Colonic mucosa (tissue), 4 donors: Measurements from ENCODE around the gene NRXN2. TPM values are rescaled to one million over a fixed set of nuclear protein-coding genes. Genes with fewer than 3 reads are reported as not detected.

Source experiments
- DNase-seq: peaks from one replicate; pipeline ENCODE4 v3.0.0-alpha.2; 2020
- H3K27ac ChIP-seq: fragments of 200-600 bp; one replicate; pipeline ENCODE4 v1.8.0; 2021
- H3K27me3 ChIP-seq: fragments of 200-600 bp; one replicate; pipeline ENCODE4 v1.8.0; 2021
- H3K36me3 ChIP-seq: fragments of 200-600 bp; one replicate; pipeline ENCODE4 v1.8.0; 2021
- H3K4me1 ChIP-seq: fragments of 200-600 bp; one replicate; pipeline ENCODE4 v1.8.0; 2021; ENCODE audit warnings: mild to moderate bottlenecking
- H3K4me3 ChIP-seq: fragments of 200-600 bp; one replicate; pipeline ENCODE4 v1.8.0; 2021
- H3K9ac ChIP-seq, 2 donors: one replicate each; pipeline ENCODE4 v1.7.0; 2013; ENCODE audit warnings: control low read depth in 2 of 2, low read depth in 2 of 2, low read length in 2 of 2
- H3K9me3 ChIP-seq: fragments of 200-600 bp; one replicate; pipeline ENCODE4 v1.8.0; 2021
- CTCF ChIP-seq: fragments of 200-600 bp; IDR thresholded peaks from one replicate; pipeline ENCODE4 v1.8.0; 2022; ENCODE audit warnings: antibody characterized with exemption, mild to moderate bottlenecking
- intact Hi-C: fragments of 100-400 bp; cut with DNase I; formaldehyde crosslinking; loops from one replicate; pipeline ENCODE4 v1.14.1; 2022
- total RNA-seq, 2 donors: library from RNA; stranded (reverse); fragmentation: NEBNext Ultra II Directional in 1 of 2; extraction: Animal tissue kit (Norgen Biotek cat#: 25700) in 1 of 2; gene quantifications; one replicate each; pipeline ENCODE4 v1.2.1, GENCODE V29; 2021
- donor health status: healthy.
- donor health status: DM: no; HTN: no; CAD: no.
- donor health status: DM: no; HTN: no; CAD: no.

The NRXN2 gene
- total RNA-seq, 2 donors from 2014 or later, result 2.2 to 5.4 TPM

- H3K9ac ChIP-seq, result no peak overlapping the region
- no peaks in the 10 kb centered on the region for H3K9me3 ChIP-seq
- DNase-seq, result no peak
- H3K36me3 ChIP-seq, result no peaks in the 10 kb centered on the region
- H3K4me1 ChIP-seq, result no peaks in the 10 kb centered on the region
- no peak overlapping the region for H3K27ac ChIP-seq
- H3K4me3 ChIP-seq, result no peak overlapping the region
- TF ChIP-seq CTCF, result no peak
- no peaks in the 10 kb centered on the region for H3K27me3 ChIP-seq
- intact Hi-C loops, result loop anchor here (5.0 kb wide), 1 partner anchor 56 kb away; the partner anchor contains the start of gene RASGRP2
Observed at GRCh38 chr11:64686466-64687170, 36.4 kb downstream of the NRXN2 start.

GRCh38 chr11:64685536-64685935 lies 37.5 kb downstream of the NRXN2 start:
- intact Hi-C loops, result loop anchor here (5.0 kb wide), 1 partner anchor 57 kb away; the partner anchor contains the start of gene RASGRP2
- no peak for TF ChIP-seq CTCF
- Histone ChIP-seq H3K27ac (no peak overlapping the region), H3K4me1 (no peaks in the 10 kb centered on the region), H3K9me3 (no peaks in the 10 kb centered on the region), H3K36me3 (no peaks in the 10 kb centered on the region), H3K4me3 (no peak overlapping the region), H3K27me3 (no peaks in the 10 kb centered on the region), H3K9ac (no peak overlapping the region)
- no peak for DNase-seq

- Histone ChIP-seq H3K4me1 (no peaks in the 10 kb centered on the region), H3K9ac (no peak overlapping the region), H3K4me3 (no peak overlapping the region), H3K36me3 (no peaks in the 10 kb centered on the region), H3K27ac (no peak overlapping the region), H3K27me3 (no peaks in the 10 kb centered on the region), H3K9me3 (no peaks in the 10 kb centered on the region)
- no peak for TF ChIP-seq CTCF
- intact Hi-C loops, result no loop called here
- DNase-seq, result no peak
Observed at GRCh38 chr11:64684357-64684756, 38.6 kb downstream of the NRXN2 start.

- no peak for TF ChIP-seq CTCF
- intact Hi-C loops, result no loop called here
- H3K27ac ChIP-seq, result no peak overlapping the region
- no peaks in the 10 kb centered on the region for H3K9me3 ChIP-seq
- H3K27me3 ChIP-seq, result no peaks in the 10 kb centered on the region
- H3K4me3 ChIP-seq, result no peak overlapping the region
- H3K4me1 ChIP-seq, result no peaks in the 10 kb centered on the region
- H3K9ac ChIP-seq, result no peak overlapping the region
- no peak for DNase-seq
- no peaks in the 10 kb centered on the region for H3K36me3 ChIP-seq
Observed at GRCh38 chr11:64681171-64681570, 41.8 kb downstream of the NRXN2 start.

- Histone ChIP-seq H3K27ac (no peak overlapping the region), H3K4me3 (no peak overlapping the region), H3K36me3 (no peaks in the 10 kb centered on the region), H3K27me3 (no peaks in the 10 kb centered on the region), H3K9ac (no peak overlapping the region), H3K4me1 (no peaks in the 10 kb centered on the region), H3K9me3 (no peaks in the 10 kb centered on the region)
- DNase-seq, result no peak
- intact Hi-C loops, result no loop called here
- TF ChIP-seq CTCF, result no peak
Observed at GRCh38 chr11:64679846-64680245, 43.2 kb downstream of the NRXN2 start.
